Upper lobe of right lung (tissue), 1 donor: Measurements from ENCODE around the gene RAPGEF6. TPM values are rescaled to one million over a fixed set of nuclear protein-coding genes. Genes with fewer than 3 reads are reported as not detected.

Source experiments
- ATAC-seq: fragments of 200-7000 bp; cut with Tn5 transposase; one replicate; pipeline ENCODE4 v1.9.1; 2020; ENCODE audit warnings: mild to moderate bottlenecking, moderate library complexity
- DNase-seq: peaks from one replicate; pipeline ENCODE4 v3.0.0-alpha.2; 2020
- H3K27ac ChIP-seq: fragments of 200-600 bp; one replicate; pipeline ENCODE4 v1.8.0; 2022
- H3K27me3 ChIP-seq: fragments of 200-600 bp; one replicate; pipeline ENCODE4 v1.8.0; 2022; ENCODE audit warnings: mild to moderate bottlenecking
- H3K36me3 ChIP-seq: fragments of 200-600 bp; one replicate; pipeline ENCODE4 v1.8.0; 2022
- H3K4me1 ChIP-seq: fragments of 200-600 bp; one replicate; pipeline ENCODE4 v1.8.0; 2022
- H3K4me3 ChIP-seq: fragments of 200-600 bp; one replicate; pipeline ENCODE4 v1.8.0; 2022; ENCODE audit warnings: mild to moderate bottlenecking
- H3K9me3 ChIP-seq: fragments of 200-600 bp; one replicate; pipeline ENCODE4 v1.8.0; 2022
- intact Hi-C: fragments of 100-400 bp; cut with DNase I; formaldehyde crosslinking; loops from one replicate; pipeline ENCODE4 v1.11.0; 2022
- total RNA-seq: library from RNA; stranded (reverse); fragmentation: NEBNext Ultra II Directional; extraction: Animal tissue kit (Norgen Biotek cat#: 25700); gene quantifications from one replicate; pipeline ENCODE4 v1.2.1, GENCODE V29; 2021
- TF ChIP-seq, protein P1 (sequence below): fragments of 200-600 bp; IDR thresholded peaks from one replicate; pipeline ENCODE4 v1.8.0; 2022; ENCODE audit warnings: antibody characterized with exemption
- donor health status: DM: no; HTN: yes; CAD: no; lungs with severe emphysema.

Gene RAPGEF6
- total RNA-seq, 1 donor from 2014 or later, result 27.2 TPM

DNA sequence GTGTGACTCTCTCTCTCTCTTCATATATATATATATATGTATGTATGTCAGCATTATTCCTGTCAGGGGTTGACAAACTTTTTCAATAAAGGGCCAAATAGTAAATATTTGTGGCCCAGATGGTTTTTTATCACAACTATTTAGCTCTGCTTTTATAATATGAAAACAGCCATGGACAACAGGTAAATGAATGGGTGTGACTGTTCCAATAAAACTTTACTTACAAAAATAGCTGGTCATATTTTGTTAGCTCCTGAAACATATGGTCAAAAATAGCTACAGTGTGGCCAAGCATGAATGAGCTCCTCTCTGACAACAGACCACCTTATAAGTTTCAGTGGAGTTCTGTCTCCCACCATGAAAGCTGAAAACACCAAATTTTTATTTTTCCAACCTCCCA lies 21.6 kb downstream of the RAPGEF6 start:
- TF ChIP-seq, protein P1, sequence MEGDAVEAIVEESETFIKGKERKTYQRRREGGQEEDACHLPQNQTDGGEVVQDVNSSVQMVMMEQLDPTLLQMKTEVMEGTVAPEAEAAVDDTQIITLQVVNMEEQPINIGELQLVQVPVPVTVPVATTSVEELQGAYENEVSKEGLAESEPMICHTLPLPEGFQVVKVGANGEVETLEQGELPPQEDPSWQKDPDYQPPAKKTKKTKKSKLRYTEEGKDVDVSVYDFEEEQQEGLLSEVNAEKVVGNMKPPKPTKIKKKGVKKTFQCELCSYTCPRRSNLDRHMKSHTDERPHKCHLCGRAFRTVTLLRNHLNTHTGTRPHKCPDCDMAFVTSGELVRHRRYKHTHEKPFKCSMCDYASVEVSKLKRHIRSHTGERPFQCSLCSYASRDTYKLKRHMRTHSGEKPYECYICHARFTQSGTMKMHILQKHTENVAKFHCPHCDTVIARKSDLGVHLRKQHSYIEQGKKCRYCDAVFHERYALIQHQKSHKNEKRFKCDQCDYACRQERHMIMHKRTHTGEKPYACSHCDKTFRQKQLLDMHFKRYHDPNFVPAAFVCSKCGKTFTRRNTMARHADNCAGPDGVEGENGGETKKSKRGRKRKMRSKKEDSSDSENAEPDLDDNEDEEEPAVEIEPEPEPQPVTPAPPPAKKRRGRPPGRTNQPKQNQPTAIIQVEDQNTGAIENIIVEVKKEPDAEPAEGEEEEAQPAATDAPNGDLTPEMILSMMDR, result no peak

DNA sequence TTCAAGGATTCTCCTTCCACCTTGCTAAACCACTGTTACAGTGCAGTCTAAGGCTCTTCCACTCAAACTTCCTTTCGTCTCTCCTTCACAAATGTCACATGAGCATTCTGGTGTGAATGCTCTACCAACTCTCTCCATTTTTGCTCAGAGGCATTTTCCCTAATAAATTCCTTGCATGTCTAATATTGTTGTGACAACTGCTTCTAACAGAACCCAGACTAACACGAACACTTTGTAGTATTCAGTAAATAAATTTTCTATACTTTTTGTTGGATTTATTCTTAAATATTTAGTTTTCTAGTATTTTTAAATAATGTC lies 24.0 kb downstream of the RAPGEF6 start:
- ATAC-seq, result no peak
- H3K27ac ChIP-seq, result no peak overlapping the region
- no peaks in the 10 kb centered on the region for H3K9me3 ChIP-seq
- intact Hi-C loops, result no loop called here
- H3K4me3 ChIP-seq, result no peak overlapping the region
- no peaks in the 10 kb centered on the region for H3K36me3 ChIP-seq
- TF ChIP-seq, protein P1, result no peak
- H3K27me3 ChIP-seq, result no peaks in the 10 kb centered on the region
- H3K4me1 ChIP-seq, result peaks cover 15% of the 10 kb centered on the region
- no peak for DNase-seq

More for the DNA sequence above, 21.6 kb downstream of the RAPGEF6 start:
- DNase-seq, result no peak
- no peak for ATAC-seq
- Histone ChIP-seq H3K27me3 (no peaks in the 10 kb centered on the region), H3K4me3 (no peak overlapping the region), H3K9me3 (no peaks in the 10 kb centered on the region), H3K36me3 (no peaks in the 10 kb centered on the region), H3K27ac (no peak overlapping the region), H3K4me1 (peaks cover 12% of the 10 kb centered on the region)
- intact Hi-C loops, result no loop called here

DNA sequence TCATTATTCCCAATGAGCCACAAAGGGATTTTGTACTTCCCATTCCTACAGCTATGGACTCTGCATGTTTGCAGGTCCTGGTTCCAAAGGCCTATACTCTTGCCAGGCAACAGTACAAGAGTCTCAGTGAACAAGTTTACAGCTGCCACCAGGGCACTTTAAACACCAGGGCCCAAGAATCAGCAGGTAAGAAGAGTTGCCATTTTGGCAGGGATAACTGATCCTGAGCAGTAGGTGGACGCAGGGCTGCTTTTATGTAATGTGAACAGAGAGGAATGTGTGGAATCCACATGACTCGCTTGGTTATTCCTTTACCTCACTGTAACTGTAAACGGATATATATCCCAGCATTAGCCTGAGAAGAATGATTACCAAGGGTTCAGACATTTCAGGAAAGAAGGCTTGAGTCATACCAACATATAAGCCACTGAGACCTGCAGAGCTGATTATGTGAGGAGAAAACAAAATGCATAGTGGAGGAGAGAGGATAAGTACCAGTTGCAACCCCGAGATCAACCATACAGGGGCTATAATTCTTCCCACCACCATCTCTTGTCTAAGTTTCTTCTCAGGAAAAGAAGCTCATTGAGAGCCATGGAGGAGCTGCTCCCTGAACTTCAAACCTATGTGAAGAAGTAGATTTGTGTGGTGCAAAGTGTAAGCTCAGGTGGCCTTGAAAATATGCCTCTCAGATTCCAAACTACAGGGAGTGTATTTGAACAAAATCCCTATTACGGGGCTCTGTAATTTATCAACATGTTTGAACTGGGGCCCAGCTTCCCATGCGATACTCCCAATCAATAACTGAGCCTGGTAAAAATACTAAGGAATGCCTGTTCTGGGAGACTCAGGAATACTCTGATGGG lies 24.6 kb downstream of the RAPGEF6 start:
- peaks cover 15% of the 10 kb centered on the region for H3K4me1 ChIP-seq
- no peak overlapping the region for H3K27ac ChIP-seq
- TF ChIP-seq, protein P1, result no peak
- H3K27me3 ChIP-seq, result no peaks in the 10 kb centered on the region
- DNase-seq (no peak), ATAC-seq (no peak)
- intact Hi-C loops, result no loop called here
- no peak overlapping the region for H3K4me3 ChIP-seq
- H3K36me3 ChIP-seq, result no peaks in the 10 kb centered on the region
- no peaks in the 10 kb centered on the region for H3K9me3 ChIP-seq

DNA sequence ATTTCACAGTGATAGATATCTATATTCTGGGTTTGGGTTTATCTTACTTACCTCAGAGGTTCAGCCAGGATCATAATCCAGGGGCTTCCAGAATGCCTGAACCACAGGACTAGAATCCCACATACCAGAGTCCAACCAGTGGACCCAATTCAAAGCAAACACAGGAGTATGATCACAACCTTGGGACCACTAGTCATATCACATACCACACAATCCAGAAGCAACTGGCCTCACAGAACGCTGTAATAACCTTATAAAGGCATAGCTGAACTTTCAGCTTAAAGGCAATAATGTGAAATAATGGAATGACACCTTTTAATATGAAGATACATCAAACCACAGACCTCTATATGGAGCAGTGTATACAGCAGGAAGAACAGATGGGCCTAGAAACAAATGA lies 25.3 kb downstream of the RAPGEF6 start:
- Histone ChIP-seq H3K27me3 (no peaks in the 10 kb centered on the region), H3K4me3 (no peak overlapping the region), H3K4me1 (peaks cover 11% of the 10 kb centered on the region), H3K9me3 (no peaks in the 10 kb centered on the region), H3K27ac (no peak overlapping the region), H3K36me3 (no peaks in the 10 kb centered on the region)
- TF ChIP-seq, protein P1, result no peak
- DNase-seq, result no peak
- no peak for ATAC-seq
- intact Hi-C loops, result no loop called here

DNA sequence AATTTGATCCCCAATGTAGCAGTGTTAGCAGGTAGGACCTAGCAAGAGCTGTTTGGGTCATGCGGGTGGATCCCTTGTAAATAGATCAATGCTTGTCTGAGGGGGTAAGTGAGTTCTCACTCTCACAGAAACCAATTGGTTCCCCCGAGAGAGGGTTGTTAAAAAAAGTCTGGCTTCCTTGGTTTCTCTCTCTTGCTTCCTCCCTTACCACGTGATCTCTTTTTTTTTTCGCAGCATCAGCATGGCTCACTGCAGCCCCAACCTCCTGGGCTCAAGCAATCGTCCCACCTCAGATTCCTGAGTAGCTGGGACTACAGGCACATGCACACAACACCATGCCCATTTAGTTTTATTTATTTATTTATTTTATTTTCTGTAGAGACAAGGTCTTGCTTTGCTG lies 26.4 kb downstream of the RAPGEF6 start:
- no peak for DNase-seq
- Histone ChIP-seq H3K36me3 (no peaks in the 10 kb centered on the region), H3K27me3 (no peaks in the 10 kb centered on the region), H3K4me1 (peaks cover 6% of the 10 kb centered on the region), H3K4me3 (no peak overlapping the region), H3K9me3 (no peaks in the 10 kb centered on the region), H3K27ac (no peak overlapping the region)
- TF ChIP-seq, protein P1, result no peak
- intact Hi-C loops, result no loop called here
- no peak for ATAC-seq
